ENCODE results near the gene TRANK1.

TRANK1 gene

GRCh38 chr3:36777424-36778218, 167.2 kb downstream of the TRANK1 start:
- no peak for DNase-seq (ENCODE audit: low read depth, low spot score)
- CTCF ChIA-PET, result no interaction called here
- no peak overlapping the region for H3K4me3 ChIP-seq (ENCODE audit: low read depth, low read length)
- POLR2A ChIA-PET, result no interaction called here
- TF ChIP-seq CTCF (IDR thresholded peaks at IDR 0.05; ENCODE audit: insufficient read depth, low read length, missing control alignments), result no peak

All from AG04449 (cell line).